GM23248 (cell line): ENCODE data around the gene NPIPA7. TPM values are rescaled to one million over a fixed set of nuclear protein-coding genes. Genes with fewer than 3 reads are reported as not detected.
"Not testable (repeated sequence)": the region's sequence is repeated elsewhere in the genome, so short reads cannot be mapped to it uniquely, and the experiment has no call there.

Experiments used
- DNase-seq: peaks from one replicate; pipeline ENCODE4 v3.0.0-alpha.2; 2015
- H2AFZ ChIP-seq: fragments of 200-600 bp; sonication (generic); 2 replicates; pipeline ENCODE4 v1.6.1; 2016; ENCODE audit warnings: antibody characterized with exemption
- H3F3A ChIP-seq: fragments of 200-600 bp; sonication (generic); 2 replicates; pipeline ENCODE4 v1.6.1; 2016; ENCODE audit warnings: mild to moderate bottlenecking, antibody characterized with exemption, mixed run types; ENCODE audit not compliant: insufficient read depth
- H3K27ac ChIP-seq: fragments of 200-600 bp; sonication (generic); 2 replicates; pipeline ENCODE4 v1.5.1; 2016; ENCODE audit warnings: mild to moderate bottlenecking
- H3K27me3 ChIP-seq: fragments of 200-600 bp; sonication (generic); replicated peaks from 2 replicates; pipeline ENCODE4 v1.6.1; 2016; ENCODE audit warnings: mild to moderate bottlenecking; ENCODE audit not compliant: insufficient read depth
- H3K36me3 ChIP-seq: fragments of 200-600 bp; sonication (generic); 2 replicates; pipeline ENCODE4 v1.6.1; 2016; ENCODE audit warnings: low read depth, mild to moderate bottlenecking
- H3K4me1 ChIP-seq: fragments of 200-600 bp; sonication (generic); 2 replicates; pipeline ENCODE4 v1.6.1; 2016; ENCODE audit warnings: mild to moderate bottlenecking; ENCODE audit not compliant: insufficient read depth
- H3K4me2 ChIP-seq: fragments of 200-600 bp; sonication (generic); one replicate; pipeline ENCODE4 v1.6.1; 2016; ENCODE audit warnings: mild to moderate bottlenecking; ENCODE audit not compliant: unreplicated experiment
- H3K4me3 ChIP-seq: fragments of 200-600 bp; sonication (generic); 2 replicates; pipeline ENCODE4 v1.5.1; 2016; ENCODE audit warnings: mild to moderate bottlenecking
- H3K79me2 ChIP-seq: fragments of 200-600 bp; sonication (generic); 2 replicates; pipeline ENCODE4 v1.6.1; 2016; ENCODE audit warnings: mild to moderate bottlenecking; ENCODE audit not compliant: insufficient read depth
- H3K9ac ChIP-seq: fragments of 200-600 bp; sonication (generic); 2 replicates; pipeline ENCODE4 v1.6.1; 2016; ENCODE audit warnings: mild to moderate bottlenecking
- H3K9me2 ChIP-seq: fragments of 200-600 bp; sonication (generic); 2 replicates; pipeline ENCODE4 v1.6.1; 2016; ENCODE audit warnings: mixed run types, mild to moderate bottlenecking, moderate library complexity; ENCODE audit not compliant: insufficient read depth
- H3K9me3 ChIP-seq: fragments of 200-600 bp; sonication (generic); one replicate; pipeline ENCODE4 v1.6.1; 2017; ENCODE audit warnings: low read depth
- H4K20me1 ChIP-seq: fragments of 200-600 bp; sonication (generic); 2 replicates; pipeline ENCODE4 v1.6.0; 2016; ENCODE audit not compliant: insufficient read depth
- WGBS, 2 experiments: methylation state at CpG; one replicate each; pipeline ENCODE4 v1.1.6; 2015 to 2017; ENCODE audit warnings: low lambda C conversion rate in 2 of 2, low coverage in 1 of 2; ENCODE audit errors: missing lambda C conversion rate in 2 of 2; 5-methylcytosine and 5-hydroxymethylcytosine counted together
- in situ Hi-C: fragments of 300-500 bp; cut with MboI; formaldehyde crosslinking; loops from 2 replicates; pipeline ENCODE4 v1.15.0; 2020
- polyA plus RNA-seq: library from polyadenylated mRNA; unstranded; fragments of >200 nt; fragmentation: Nextera tagmentation; extraction: Ambion mirVana; gene quantifications from 2 replicates; pipeline ENCODE4 v1.2.1, GENCODE V29; 2016
- total RNA-seq: library from RNA; depleted of rRNA; stranded (reverse); fragments of >200 nt; shearing (Covaris generic); gene quantifications from 2 replicates; pipeline ENCODE4 v1.2.3, GENCODE V29; 2014; rRNA removed

NPIPA7 gene
- total RNA-seq (6.4 and 13.6 TPM in 2 replicates), polyA plus RNA-seq (3.1 and 9.7 TPM in 2 replicates)

- H4K20me1 ChIP-seq, H3F3A ChIP-seq, H3K4me1 ChIP-seq, H3K27ac ChIP-seq, H3K4me3 ChIP-seq, H2AFZ ChIP-seq, H3K9me3 ChIP-seq, H3K9me2 ChIP-seq, DNase-seq, H3K36me3 ChIP-seq, H3K9ac ChIP-seq, H3K4me2 ChIP-seq, H3K27me3 ChIP-seq, H3K79me2 ChIP-seq, in situ Hi-C loops: not testable (repeated sequence)
- no CpG with 5 or more reads among the region's 3 CpGs for WGBS, 2 experiments
These were observed at the start of gene NPIPA7 for GRCh38 chr16:16378840-16379239. NPIPA7 (plus strand) TSS chr16:16379140; CDS start chr16:16379245, 105 bp downstream.

- not testable (repeated sequence) for DNase-seq, H3K4me3 ChIP-seq
- 98 to 100% methylated on average over 7 to 16 of the region's 23 CpGs for WGBS, 2 experiments
These were observed 47.5 kb upstream of the NPIPA7 start for GRCh38 chr16:16331466-16331865.

GRCh38 chr16:16357556-16357955 is 21.4 kb upstream of the NPIPA7 start:
- H3K4me1 ChIP-seq, H3K9me2 ChIP-seq, H3F3A ChIP-seq, H3K9me3 ChIP-seq, H3K9ac ChIP-seq, H3K4me2 ChIP-seq, H2AFZ ChIP-seq, H3K36me3 ChIP-seq, DNase-seq, H3K27me3 ChIP-seq, H3K79me2 ChIP-seq, H3K27ac ChIP-seq, in situ Hi-C loops, H3K4me3 ChIP-seq, H4K20me1 ChIP-seq: not testable (repeated sequence)
- WGBS, 2 experiments, result 84 to 86% methylated on average over 13 to 14 of the region's 30 CpGs

More at GRCh38 chr16:16331466-16331865, 47.5 kb upstream of the NPIPA7 start:
- H3K27ac ChIP-seq, H3K9ac ChIP-seq, H3K79me2 ChIP-seq, H3K4me2 ChIP-seq, H3K27me3 ChIP-seq, in situ Hi-C loops, H3K9me2 ChIP-seq, H3K4me1 ChIP-seq, H2AFZ ChIP-seq, H3F3A ChIP-seq, H3K9me3 ChIP-seq, H3K36me3 ChIP-seq, H4K20me1 ChIP-seq: not testable (repeated sequence)

- H3K4me1 ChIP-seq, H3K9ac ChIP-seq, H3K4me2 ChIP-seq, H3K9me3 ChIP-seq, H3K9me2 ChIP-seq, H2AFZ ChIP-seq, H4K20me1 ChIP-seq, H3K36me3 ChIP-seq, H3F3A ChIP-seq, H3K79me2 ChIP-seq, H3K27me3 ChIP-seq, H3K4me3 ChIP-seq, in situ Hi-C loops, DNase-seq, H3K27ac ChIP-seq: not testable (repeated sequence)
- WGBS, 2 experiments, result 71 to 79% methylated on average over 9 to 12 of the region's 40 CpGs
These were observed 20.2 kb upstream of the NPIPA7 start for GRCh38 chr16:16358539-16359240.

- H3K27ac ChIP-seq, H3K79me2 ChIP-seq, H4K20me1 ChIP-seq, in situ Hi-C loops, H3K27me3 ChIP-seq, H3K9ac ChIP-seq, H3K4me3 ChIP-seq, H3K4me2 ChIP-seq, H3F3A ChIP-seq, H2AFZ ChIP-seq, H3K9me3 ChIP-seq, DNase-seq, H3K9me2 ChIP-seq, H3K36me3 ChIP-seq, H3K4me1 ChIP-seq: not testable (repeated sequence)
- 94% methylated on average over 18 of the region's 31 CpGs; no CpG with 5 or more reads in 1 of the 2 experiments for WGBS, 2 experiments
These were observed 15.3 kb upstream of the NPIPA7 start for GRCh38 chr16:16363595-16363994.

DNA sequence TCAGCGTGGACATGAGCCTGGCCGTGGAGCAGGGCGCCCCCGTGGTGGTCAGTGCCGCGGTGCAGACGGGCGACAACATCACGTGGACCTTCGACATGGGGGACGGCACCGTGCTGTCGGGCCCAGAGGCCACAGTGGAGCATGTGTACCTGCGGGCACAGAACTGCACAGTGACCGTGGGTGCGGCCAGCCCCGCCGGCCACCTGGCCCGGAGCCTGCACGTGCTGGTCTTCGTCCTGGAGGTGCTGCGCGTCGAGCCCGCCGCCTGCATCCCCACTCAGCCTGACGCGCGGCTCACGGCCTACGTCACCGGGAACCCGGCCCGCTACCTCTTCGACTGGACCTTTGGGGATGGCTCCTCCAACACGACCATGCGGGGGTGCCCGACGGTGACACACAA is 14.8 kb upstream of the NPIPA7 start:
- H3K9me2 ChIP-seq, H3K4me2 ChIP-seq, H3K27me3 ChIP-seq, H3K9me3 ChIP-seq, H3F3A ChIP-seq, DNase-seq, in situ Hi-C loops, H3K27ac ChIP-seq, H3K4me1 ChIP-seq, H2AFZ ChIP-seq, H3K36me3 ChIP-seq, H3K4me3 ChIP-seq, H4K20me1 ChIP-seq, H3K79me2 ChIP-seq, H3K9ac ChIP-seq: not testable (repeated sequence)
- WGBS, 2 experiments, result no CpG with 5 or more reads among the region's 39 CpGs

DNA sequence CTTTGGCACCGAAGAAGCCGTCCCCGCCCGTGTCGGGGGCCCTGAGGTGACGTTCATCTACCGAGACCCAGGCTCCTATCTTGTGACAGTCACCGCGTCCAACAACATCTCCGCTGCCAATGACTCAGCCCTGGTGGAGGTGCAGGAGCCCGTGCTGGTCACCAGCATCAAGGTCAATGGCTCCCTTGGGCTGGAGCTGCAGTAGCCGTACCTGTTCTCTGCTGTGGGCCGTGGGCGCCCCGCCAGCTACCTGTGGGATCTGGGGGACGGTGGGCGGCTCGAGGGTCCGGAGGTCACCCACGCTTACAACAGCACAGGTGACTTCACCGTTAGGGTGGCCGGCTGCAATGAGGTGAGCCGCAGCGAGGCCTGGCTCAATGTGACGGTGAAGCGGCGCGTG is 14.2 kb upstream of the NPIPA7 start:
- H3K9me3 ChIP-seq, H3K4me2 ChIP-seq, H3K36me3 ChIP-seq, H3K9me2 ChIP-seq, H4K20me1 ChIP-seq, H3K9ac ChIP-seq, H2AFZ ChIP-seq, H3F3A ChIP-seq, H3K79me2 ChIP-seq, H3K4me1 ChIP-seq, H3K27ac ChIP-seq, H3K4me3 ChIP-seq, H3K27me3 ChIP-seq, DNase-seq, in situ Hi-C loops: not testable (repeated sequence)
- 80 to 86% methylated on average over 4 to 5 of the region's 28 CpGs for WGBS, 2 experiments

DNA sequence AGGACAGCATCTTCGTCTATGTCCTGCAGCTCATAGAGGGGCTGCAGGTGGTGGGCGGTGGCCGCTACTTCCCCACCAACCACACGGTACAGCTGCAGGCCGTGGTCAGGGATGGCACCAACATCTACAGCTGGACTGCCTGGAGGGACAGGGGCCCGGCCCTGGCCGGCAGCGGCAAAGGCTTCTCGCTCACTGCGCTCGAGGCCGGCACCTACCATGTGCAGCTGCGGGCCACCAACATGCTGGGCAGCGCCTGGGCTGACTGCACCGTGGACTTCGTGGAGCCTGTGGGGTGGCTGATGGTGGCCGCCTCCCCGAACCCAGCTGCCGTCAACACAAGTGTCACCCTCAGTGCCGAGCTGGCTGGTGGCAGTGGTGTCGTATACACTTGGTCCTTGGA is 13.6 kb upstream of the NPIPA7 start:
- H3K36me3 ChIP-seq, H3K4me2 ChIP-seq, H3K9me3 ChIP-seq, H3K27ac ChIP-seq, H3K4me1 ChIP-seq, DNase-seq, H2AFZ ChIP-seq, H4K20me1 ChIP-seq, H3K79me2 ChIP-seq, H3K27me3 ChIP-seq, H3K9ac ChIP-seq, H3K9me2 ChIP-seq, H3K4me3 ChIP-seq, H3F3A ChIP-seq, in situ Hi-C loops: not testable (repeated sequence)
- 84 to 89% methylated on average over 21 of the region's 21 CpGs for WGBS, 2 experiments
